22Rv1 (cell line): ENCODE measurements around the gene RABL6.

Experiments
- H3K27ac ChIP-seq: fragments of 450-650 bp; 2 replicates; pipeline ENCODE4 v1.5.1; 2017
- ZFX ChIP-seq: fragments of 450-650 bp; IDR thresholded peaks from 2 replicates; pipeline ENCODE4 v1.6.1; 2017; ENCODE audit warnings: antibody characterized with exemption, borderline replicate concordance
- TF ChIP-seq, protein P1 (sequence below): fragments of 450-650 bp; IDR thresholded peaks from 2 replicates; pipeline ENCODE4 v1.5.1; 2017; ENCODE audit warnings: mild to moderate bottlenecking

RABL6 gene

DNA sequence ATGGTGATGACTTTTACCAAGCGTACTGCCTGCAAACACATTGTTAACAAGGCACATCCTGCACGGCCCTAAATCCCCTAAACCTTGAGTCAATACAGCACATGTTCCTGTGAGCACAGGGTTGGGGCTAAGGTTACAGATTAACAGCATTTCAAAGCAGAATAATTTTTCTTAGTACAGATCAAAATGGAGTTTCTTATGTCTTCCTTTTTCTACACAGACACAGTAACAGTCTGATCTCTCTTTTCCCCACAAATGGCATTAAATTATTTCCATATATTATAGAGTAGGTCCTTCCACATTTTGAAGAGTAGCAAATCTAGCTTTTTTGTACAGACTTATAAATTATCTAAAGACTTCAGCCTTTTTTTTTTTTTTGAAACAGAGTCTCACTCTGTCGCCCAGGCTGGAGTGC, 18.2 kb upstream of the RABL6 start:
- no peak for TF ChIP-seq ZFX
- TF ChIP-seq, protein P1, sequence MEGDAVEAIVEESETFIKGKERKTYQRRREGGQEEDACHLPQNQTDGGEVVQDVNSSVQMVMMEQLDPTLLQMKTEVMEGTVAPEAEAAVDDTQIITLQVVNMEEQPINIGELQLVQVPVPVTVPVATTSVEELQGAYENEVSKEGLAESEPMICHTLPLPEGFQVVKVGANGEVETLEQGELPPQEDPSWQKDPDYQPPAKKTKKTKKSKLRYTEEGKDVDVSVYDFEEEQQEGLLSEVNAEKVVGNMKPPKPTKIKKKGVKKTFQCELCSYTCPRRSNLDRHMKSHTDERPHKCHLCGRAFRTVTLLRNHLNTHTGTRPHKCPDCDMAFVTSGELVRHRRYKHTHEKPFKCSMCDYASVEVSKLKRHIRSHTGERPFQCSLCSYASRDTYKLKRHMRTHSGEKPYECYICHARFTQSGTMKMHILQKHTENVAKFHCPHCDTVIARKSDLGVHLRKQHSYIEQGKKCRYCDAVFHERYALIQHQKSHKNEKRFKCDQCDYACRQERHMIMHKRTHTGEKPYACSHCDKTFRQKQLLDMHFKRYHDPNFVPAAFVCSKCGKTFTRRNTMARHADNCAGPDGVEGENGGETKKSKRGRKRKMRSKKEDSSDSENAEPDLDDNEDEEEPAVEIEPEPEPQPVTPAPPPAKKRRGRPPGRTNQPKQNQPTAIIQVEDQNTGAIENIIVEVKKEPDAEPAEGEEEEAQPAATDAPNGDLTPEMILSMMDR: no peak
- peak overlapping the region; percentile 100 for H3K27ac ChIP-seq

DNA sequence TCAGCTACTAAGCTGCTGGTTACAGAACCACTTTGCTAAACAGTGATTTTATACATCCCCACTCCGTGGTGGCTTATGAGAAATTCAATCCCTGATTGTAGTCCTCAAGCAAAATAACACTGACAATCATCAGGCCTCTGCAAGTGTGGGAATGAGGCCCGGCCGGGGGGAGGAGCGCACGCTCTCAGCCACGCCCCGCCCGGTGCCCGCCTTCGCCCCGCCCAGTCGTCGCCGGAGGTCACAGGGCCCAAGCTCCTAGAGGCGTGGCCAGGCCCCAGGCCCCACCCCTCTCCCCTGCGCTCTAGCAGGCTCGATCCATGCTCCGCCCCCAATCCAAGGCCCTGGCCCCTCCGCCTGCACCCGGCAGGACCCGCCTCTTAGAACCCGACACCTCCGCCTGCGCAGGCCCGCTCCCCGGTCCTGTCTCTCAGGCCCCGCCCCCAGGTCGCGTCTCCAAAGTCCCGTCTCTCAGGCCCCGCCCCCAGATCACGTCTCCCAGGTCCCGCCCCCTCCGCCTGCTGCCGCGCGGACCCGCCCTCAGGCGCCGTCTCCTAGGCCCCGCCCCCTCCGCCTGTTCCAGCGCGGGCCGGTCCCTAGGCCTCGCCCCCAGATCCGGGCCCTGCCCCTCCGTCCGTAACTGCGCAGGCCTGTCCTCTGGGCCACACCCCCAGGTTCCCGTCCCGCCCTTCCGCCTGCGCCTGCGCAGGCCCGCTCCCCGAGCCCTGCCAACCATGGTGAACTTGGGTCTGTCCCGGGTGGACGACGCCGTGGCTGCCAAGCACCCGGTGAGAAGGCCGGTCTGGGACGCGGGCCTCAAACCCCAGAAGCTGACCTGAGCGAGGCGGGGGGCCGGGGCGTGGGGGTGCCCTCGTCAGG, 16.9 kb upstream of the RABL6 start, which contains the start of gene TMEM141:
Gene TMEM141 (plus strand): TSS at position 705 of the 876 bp plus-strand sequence. CDS start 27 bp downstream, at position 732.
- H3K27ac ChIP-seq: peak within 1 kb of the TSS; percentile 100
- TF ChIP-seq ZFX: no peak
- TF ChIP-seq, protein P1: no peak

DNA sequence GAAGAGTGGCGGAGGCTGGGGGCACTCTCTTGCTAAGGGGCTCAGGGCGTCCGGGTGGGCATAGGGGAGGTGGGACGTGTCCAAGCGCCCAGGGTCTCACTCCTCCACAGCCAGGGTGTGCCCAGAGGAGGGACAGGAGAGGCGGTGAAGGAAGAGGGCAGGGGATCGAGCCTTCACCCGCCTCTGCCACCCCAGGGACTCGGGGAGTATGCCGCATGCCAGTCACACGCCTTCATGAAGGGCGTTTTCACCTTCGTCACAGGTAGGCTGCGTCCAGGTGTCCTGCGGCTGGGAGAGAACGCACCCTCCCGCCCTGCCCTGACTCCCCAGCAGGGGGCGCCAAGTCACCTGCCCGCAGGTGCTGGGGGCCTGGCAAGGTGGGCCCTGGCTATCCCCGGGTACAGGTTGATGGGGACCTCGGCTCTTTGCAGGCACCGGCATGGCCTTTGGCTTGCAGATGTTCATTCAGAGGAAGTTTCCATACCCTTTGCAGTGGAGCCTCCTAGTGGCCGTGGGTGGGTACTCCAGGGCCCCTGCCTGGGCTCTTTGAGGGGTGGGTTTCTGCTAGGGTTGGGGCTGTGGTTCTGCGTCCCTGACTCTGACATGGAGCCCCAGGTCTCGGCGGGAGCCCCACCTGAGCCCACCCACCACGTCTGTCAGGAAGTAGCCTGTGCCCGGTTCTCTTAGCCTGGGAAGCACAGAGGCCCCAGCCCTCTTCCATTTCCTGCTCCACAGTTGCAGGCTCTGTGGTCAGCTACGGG, 16.1 kb upstream of the RABL6 start:
- TF ChIP-seq ZFX: no peak
- TF ChIP-seq, protein P1: peak; percentile 100

DNA sequence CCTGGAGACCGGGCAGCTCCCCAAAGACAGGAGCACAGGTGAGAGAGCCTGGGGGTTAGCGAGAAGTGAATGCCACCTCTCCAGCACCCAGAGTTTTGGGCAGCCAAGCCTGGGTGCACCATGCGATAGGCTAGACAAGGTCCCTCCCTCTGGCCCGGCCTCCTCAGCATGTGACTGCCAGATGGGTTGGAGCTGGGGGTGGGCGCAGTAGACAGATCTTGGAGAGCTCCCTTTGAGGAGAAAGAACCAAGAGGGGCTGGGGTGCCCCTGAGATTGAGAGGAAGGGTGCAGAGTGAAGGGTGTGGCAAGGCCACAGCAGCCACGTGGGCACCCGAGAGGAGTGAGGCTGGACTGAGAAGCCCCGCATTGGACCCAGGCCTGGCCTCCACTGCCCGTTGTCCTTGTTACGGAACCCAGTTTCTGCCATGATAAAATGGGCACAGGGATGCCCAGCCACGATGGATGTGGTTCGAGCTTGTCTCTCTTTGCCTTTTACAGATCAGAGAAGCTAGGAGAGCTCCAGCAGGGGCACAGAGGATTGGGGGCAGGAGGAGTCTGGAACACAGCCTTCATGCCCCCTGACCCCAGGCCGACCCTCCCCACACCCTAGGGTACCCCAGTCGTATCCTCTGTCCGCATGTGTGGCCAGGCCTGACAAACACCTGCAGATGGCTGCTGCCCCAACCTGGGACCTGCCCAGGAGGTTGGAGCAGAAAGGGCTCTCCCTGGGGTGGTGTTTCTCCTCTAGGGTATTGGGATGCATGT, 15.2 kb upstream of the RABL6 start:
- H3K27ac ChIP-seq: peak overlapping the region; percentile 100
- TF ChIP-seq ZFX: no peak
- TF ChIP-seq, protein P1: no peak

More for the DNA sequence above, 16.1 kb upstream of the RABL6 start:
- peak overlapping the region; percentile 100 for H3K27ac ChIP-seq

DNA sequence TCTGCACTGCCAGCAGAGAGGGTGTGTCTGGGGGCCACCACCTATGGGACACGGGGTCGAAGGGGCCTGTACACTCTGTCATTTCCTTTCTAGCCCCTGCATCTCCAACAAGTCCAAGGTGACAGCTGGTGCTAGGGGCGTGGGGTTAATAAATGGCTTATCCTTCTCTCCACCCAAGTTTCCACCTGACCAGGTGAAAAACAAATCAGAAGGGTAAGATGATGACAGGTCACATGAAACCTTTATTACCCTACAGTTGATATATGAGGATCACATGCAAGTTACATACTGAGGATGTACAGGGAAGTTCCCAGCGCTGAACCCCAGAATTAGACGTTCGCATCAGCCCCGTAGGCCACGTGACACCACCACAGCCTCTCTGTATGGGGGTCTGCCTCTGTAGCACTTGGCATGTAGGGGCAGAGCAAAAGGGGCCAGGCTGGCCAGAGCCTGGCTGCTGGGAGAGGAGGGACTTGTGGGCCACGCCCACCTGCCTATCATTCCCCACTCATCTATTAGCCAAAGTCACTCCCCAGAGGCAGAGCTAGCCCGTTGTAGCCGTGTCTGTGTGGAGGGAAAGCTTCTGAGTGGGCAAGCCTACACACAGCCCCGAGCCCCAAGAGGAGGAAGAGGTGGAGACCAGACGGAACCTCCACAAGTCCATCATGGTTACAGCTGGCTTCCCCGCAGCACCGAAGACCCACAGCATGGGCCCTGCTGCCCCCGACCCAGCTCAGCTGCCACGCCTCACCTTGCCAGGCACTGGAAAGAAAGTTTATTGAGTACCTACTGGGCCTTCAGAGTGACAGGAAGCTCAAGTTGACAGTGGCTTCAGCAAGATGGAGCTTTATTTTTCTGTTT, 14.4 kb upstream of the RABL6 start:
- peak overlapping the region; percentile 100 for H3K27ac ChIP-seq
- TF ChIP-seq ZFX: no peak
- TF ChIP-seq, protein P1: no peak

DNA sequence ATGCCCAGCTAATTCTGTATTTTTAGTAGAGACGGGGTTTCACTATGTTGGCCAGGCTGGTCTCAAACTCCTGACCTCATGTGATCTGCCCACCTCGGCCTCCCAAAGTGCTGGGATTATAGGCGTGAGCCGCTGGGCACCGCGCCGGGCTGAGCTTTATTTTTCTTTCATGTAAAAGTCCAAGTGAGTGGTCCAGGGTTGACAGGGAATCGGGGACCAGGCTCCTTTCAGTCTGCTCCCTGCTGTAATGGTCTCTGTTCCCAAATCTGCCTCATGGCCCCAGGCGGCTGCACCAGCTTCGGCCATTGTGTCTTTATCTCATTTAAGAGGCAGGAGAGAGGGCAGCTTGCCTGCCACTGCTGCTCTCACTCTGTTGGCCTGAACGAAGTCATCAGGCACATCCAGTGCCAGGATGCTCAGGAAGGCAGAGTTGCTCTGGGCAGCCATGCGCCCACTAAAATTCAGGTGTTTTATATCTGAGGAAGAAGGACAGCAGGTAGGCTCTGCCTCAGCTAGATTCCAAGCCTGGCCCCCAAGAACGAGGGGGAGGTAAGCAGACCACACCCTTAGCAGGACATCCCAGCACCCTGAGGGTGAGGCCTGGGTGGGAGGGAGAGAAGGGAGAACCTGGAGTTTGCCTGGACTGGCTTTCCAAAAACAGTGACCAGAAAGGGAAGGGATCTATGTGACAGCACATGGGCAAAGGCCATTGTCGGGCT, 13.3 kb upstream of the RABL6 start:
- TF ChIP-seq, protein P1: no peak
- TF ChIP-seq ZFX: no peak
- H3K27ac ChIP-seq: peak overlapping the region; percentile 100
